ENCODE data around the gene NLRX1.
"Not testable (repeated sequence)": the region's sequence is repeated elsewhere in the genome, so short reads cannot be mapped to it uniquely, and the experiment has no call there.

Gene NLRX1

GRCh38 chr11:119168471-119169281, at the start of gene NLRX1:
Gene NLRX1 (plus strand): TSS chr11:119168725. CDS start chr11:119171404, 2,679 bp downstream.
- peak; percentile 98 for DNase-seq (ENCODE audit: low spot score)

- DNase-seq (ENCODE audit: low spot score) = no peak
Measured at GRCh38 chr11:119118946-119119345, 49.6 kb upstream of the NLRX1 start.

GRCh38 chr11:119120639-119121007, 47.9 kb upstream of the NLRX1 start:
- DNase-seq (ENCODE audit: low spot score) = no peak

- DNase-seq (ENCODE audit: low spot score) = peak; percentile 97
Measured at GRCh38 chr11:119121008-119121810, 47.3 kb upstream of the NLRX1 start, which contains the start of gene HINFP. Gene HINFP (plus strand): TSS chr11:119121580. CDS start chr11:119126945, 5,365 bp downstream.

GRCh38 chr11:119121811-119122124, 46.8 kb upstream of the NLRX1 start:
- no peak for DNase-seq (ENCODE audit: low spot score)

GRCh38 chr11:119125821-119126220, 42.7 kb upstream of the NLRX1 start:
- no peak for DNase-seq (ENCODE audit: low spot score)

- DNase-seq (ENCODE audit: low spot score) = no peak
Measured at GRCh38 chr11:119126675-119127268, 41.8 kb upstream of the NLRX1 start.

GRCh38 chr11:119130662-119131061, 37.9 kb upstream of the NLRX1 start:
- no peak for DNase-seq (ENCODE audit: low spot score)

GRCh38 chr11:119134389-119134978, 34.0 kb upstream of the NLRX1 start:
- DNase-seq (ENCODE audit: low spot score) = no peak

GRCh38 chr11:119139276-119139675, 29.2 kb upstream of the NLRX1 start:
- DNase-seq (ENCODE audit: low spot score) = not testable (repeated sequence)

GRCh38 chr11:119144825-119145486, 23.6 kb upstream of the NLRX1 start:
- peak; percentile 98 for DNase-seq (ENCODE audit: low spot score)

- no peak for DNase-seq (ENCODE audit: low spot score)
Measured at GRCh38 chr11:119145551-119145950, 23.0 kb upstream of the NLRX1 start.

GRCh38 chr11:119147604-119148333, 20.8 kb upstream of the NLRX1 start:
- no peak for DNase-seq (ENCODE audit: low spot score)

- DNase-seq (ENCODE audit: low spot score) = no peak
Measured at GRCh38 chr11:119148720-119149017, 19.9 kb upstream of the NLRX1 start.

GRCh38 chr11:119149018-119149785, 19.3 kb upstream of the NLRX1 start, which contains the start of gene ABCG4:
Gene ABCG4 (plus strand): TSS chr11:119149052. CDS start chr11:119149966, 914 bp downstream.
- no peak for DNase-seq (ENCODE audit: low spot score)

- DNase-seq (ENCODE audit: low spot score) = no peak
Measured at GRCh38 chr11:119149786-119150275, 18.7 kb upstream of the NLRX1 start.

- DNase-seq (ENCODE audit: low spot score) = no peak
Measured at GRCh38 chr11:119152043-119152442, 16.5 kb upstream of the NLRX1 start.

- no peak for DNase-seq (ENCODE audit: low spot score)
Measured at GRCh38 chr11:119152604-119153003, 15.9 kb upstream of the NLRX1 start.

- peak; percentile 56 for DNase-seq (ENCODE audit: low spot score)
Measured at GRCh38 chr11:119153049-119153818, 15.3 kb upstream of the NLRX1 start.

GRCh38 chr11:119154178-119154577, 14.3 kb upstream of the NLRX1 start:
- no peak for DNase-seq (ENCODE audit: low spot score)
